Astrocyte of the hippocampus (primary cell): ENCODE results near the gene ZSWIM4.
A peak's percentile ranks its signal among the peaks of the same experiment; 100 is the strongest.
"Not testable (repeated sequence)": the region's sequence is repeated elsewhere in the genome, so short reads cannot be mapped to it uniquely, and the experiment has no call there.

Source experiments
- DNase-seq: peaks from one replicate; pipeline ENCODE4 v3.0.0; 2011; ENCODE audit warnings: low read depth, low spot score

The ZSWIM4 gene

GRCh38 chr19:13778398-13778797 lies 16.8 kb upstream of the ZSWIM4 start:
- DNase-seq = no peak

- no peak for DNase-seq
These were observed 16.4 kb upstream of the ZSWIM4 start for GRCh38 chr19:13778847-13779246.

GRCh38 chr19:13779794-13780193 lies 15.4 kb upstream of the ZSWIM4 start:
- DNase-seq = not testable (repeated sequence)

GRCh38 chr19:13781547-13781946 lies 13.7 kb upstream of the ZSWIM4 start:
- DNase-seq = peak; percentile 94

GRCh38 chr19:13782537-13782936 lies 12.7 kb upstream of the ZSWIM4 start:
- no peak for DNase-seq

GRCh38 chr19:13783565-13784500 lies 11.4 kb upstream of the ZSWIM4 start:
- no peak for DNase-seq

GRCh38 chr19:13784731-13785452 lies 10.4 kb upstream of the ZSWIM4 start:
- peak; percentile 90 for DNase-seq

- DNase-seq = peak; percentile 77
These were observed 6.3 kb upstream of the ZSWIM4 start for GRCh38 chr19:13788991-13789390.

- DNase-seq = no peak
These were observed 4.9 kb upstream of the ZSWIM4 start for GRCh38 chr19:13790354-13790753.

GRCh38 chr19:13793317-13793716 lies 1.9 kb upstream of the ZSWIM4 start:
- DNase-seq = not testable (repeated sequence)

- peak; percentile 97 for DNase-seq
These were observed 866 bp upstream of the ZSWIM4 start for GRCh38 chr19:13794398-13794756.

- peak; percentile 54 for DNase-seq
These were observed 505 bp downstream of the ZSWIM4 start for GRCh38 chr19:13795595-13796300.

GRCh38 chr19:13796301-13797057 lies 1.2 kb downstream of the ZSWIM4 start:
- peak; percentile 94 for DNase-seq

GRCh38 chr19:13797058-13797440 lies 1.8 kb downstream of the ZSWIM4 start:
- no peak for DNase-seq

- DNase-seq = peak; percentile 87
These were observed 2.6 kb downstream of the ZSWIM4 start for GRCh38 chr19:13797870-13798269.

GRCh38 chr19:13799669-13800068 lies 4.4 kb downstream of the ZSWIM4 start:
- no peak for DNase-seq

- DNase-seq = no peak
These were observed 7.8 kb downstream of the ZSWIM4 start for GRCh38 chr19:13803038-13803437.

- no peak for DNase-seq
These were observed 9.8 kb downstream of the ZSWIM4 start for GRCh38 chr19:13804830-13805683.

GRCh38 chr19:13806728-13807127 lies 11.5 kb downstream of the ZSWIM4 start:
- no peak for DNase-seq

- DNase-seq = no peak
These were observed 12.3 kb downstream of the ZSWIM4 start for GRCh38 chr19:13807421-13808021.
